Ovary (tissue), 3 donors: ENCODE measurements around the gene LSM14A.

Source experiments
- CTCF ChIP-seq, 3 donors: fragments of 450-650 bp in 2 of 3; fragments of 200-600 bp in 1 of 3; IDR thresholded peaks; one replicate each; pipeline versions ENCODE4 v1.5.1 to v1.8.0; 2016 to 2022; ENCODE audit warnings: antibody characterized with exemption in 3 of 3, mild to moderate bottlenecking in 1 of 3
- POLR2A ChIP-seq: fragments of 450-650 bp; IDR thresholded peaks from one replicate; pipeline ENCODE4 v1.6.1; 2017; ENCODE audit warnings: antibody characterized with exemption, mild to moderate bottlenecking, moderate library complexity
- donor health status: DM: no; HTN: no; CAD: no.

- no peak for TF ChIP-seq POLR2A
- no peak for TF ChIP-seq CTCF (IDR thresholded peaks at IDR 0.05)
These were observed 88.5 kb downstream of the LSM14A start for GRCh38 chr19:34260771-34261173.
